ENCODE results near the gene PTPRS. TPM values are rescaled to one million over a fixed set of nuclear protein-coding genes. Genes with fewer than 3 reads are reported as not detected.
"Not testable (repeated sequence)": the region's sequence is repeated elsewhere in the genome, so short reads cannot be mapped to it uniquely, and the experiment has no call there.

Gene PTPRS
- total and polyA plus RNA-seq, 2 donors = 4.7 to 8.5 TPM

DNA sequence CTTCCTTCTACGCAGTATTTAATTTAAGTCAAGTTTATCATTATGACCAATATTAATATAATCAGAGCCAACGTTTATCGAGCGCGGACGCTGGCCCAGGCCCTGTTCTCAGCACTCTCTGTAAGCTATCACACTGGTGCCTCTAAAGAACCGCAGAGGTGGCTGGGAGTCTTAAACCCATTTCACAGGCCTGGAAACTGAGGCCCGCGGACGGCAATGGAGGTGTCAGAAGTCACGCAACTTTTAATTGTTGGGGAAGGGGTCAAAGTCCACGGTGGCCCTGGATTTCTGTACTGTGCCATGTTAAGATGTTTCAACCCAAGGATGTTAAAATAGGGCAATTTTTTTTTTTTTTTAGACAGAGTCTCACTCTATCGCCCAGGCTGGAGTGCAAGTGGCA lies 8.8 kb downstream of the PTPRS start:
- DNase-seq (ENCODE audit: low read depth in 6 of 9, low spot score in 9 of 9) = no peak

DNA sequence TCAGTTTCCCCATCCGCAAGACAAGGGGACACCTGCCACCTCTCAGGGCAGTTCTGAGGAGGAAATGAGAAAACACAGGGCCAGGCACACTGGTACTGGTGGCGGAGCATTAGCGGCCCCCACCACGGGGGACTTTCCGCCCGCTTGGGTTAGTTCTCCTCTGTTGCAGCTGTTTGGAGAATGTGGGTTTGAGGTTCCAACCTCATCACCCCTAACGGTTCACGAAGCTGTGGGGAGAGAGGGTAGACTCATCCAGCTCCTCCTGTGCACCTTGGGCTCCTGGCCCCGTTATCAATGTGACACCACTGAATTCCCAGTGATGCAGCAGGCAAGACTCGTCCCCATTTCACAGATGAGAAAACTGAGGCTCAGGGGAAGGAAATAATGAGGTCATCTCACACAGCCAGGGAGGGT lies 10.3 kb downstream of the PTPRS start:
- no peaks in the 10 kb centered on the region for H3K9me3 ChIP-seq (ENCODE audit: control insufficient read depth in 2 of 2, insufficient read depth in 1 of 2, low read length in 1 of 2)
- H3K27me3 ChIP-seq (ENCODE audit: control insufficient read depth in 2 of 2, insufficient read depth in 1 of 2, low read length in 1 of 2) = peaks cover 9 to 20% of the 10 kb centered on the region in 2 donors
- 31% methylated on average over 10 of the region's 10 CpGs for WGBS
- no peak overlapping the region for H3K27ac ChIP-seq (ENCODE audit: low read depth in 1 of 2, low read length in 1 of 2)
- H3K4me1 ChIP-seq (ENCODE audit: control insufficient read depth in 2 of 2, insufficient read depth in 2 of 2, low read length in 2 of 2) = peaks cover 0 to 1% of the 10 kb centered on the region in 2 donors
- no peak for DNase-seq (ENCODE audit: low read depth in 6 of 9, low spot score in 9 of 9)
- H3K4me3 ChIP-seq (ENCODE audit: low read length in 2 of 2) = no peak overlapping the region
- no peaks in the 10 kb centered on the region for H3K36me3 ChIP-seq (ENCODE audit: control insufficient read depth in 2 of 2, insufficient read depth in 2 of 2, low read length in 1 of 2)

More for the DNA sequence above, 8.8 kb downstream of the PTPRS start:
- Histone ChIP-seq H3K36me3 (ENCODE audit: control insufficient read depth in 2 of 2, insufficient read depth in 2 of 2, low read length in 1 of 2) (no peaks in the 10 kb centered on the region), H3K9me3 (ENCODE audit: control insufficient read depth in 2 of 2, insufficient read depth in 1 of 2, low read length in 1 of 2) (no peaks in the 10 kb centered on the region), H3K4me3 (ENCODE audit: low read length in 2 of 2) (no peak overlapping the region), H3K27me3 (ENCODE audit: control insufficient read depth in 2 of 2, insufficient read depth in 1 of 2, low read length in 1 of 2) (peaks cover 20 to 35% of the 10 kb centered on the region in 2 donors), H3K27ac (ENCODE audit: low read depth in 1 of 2, low read length in 1 of 2) (no peak overlapping the region), H3K4me1 (ENCODE audit: control insufficient read depth in 2 of 2, insufficient read depth in 2 of 2, low read length in 2 of 2) (peaks cover 3 to 10% of the 10 kb centered on the region in 2 donors)
- WGBS = 95% methylated on average over 13 of the region's 13 CpGs

DNA sequence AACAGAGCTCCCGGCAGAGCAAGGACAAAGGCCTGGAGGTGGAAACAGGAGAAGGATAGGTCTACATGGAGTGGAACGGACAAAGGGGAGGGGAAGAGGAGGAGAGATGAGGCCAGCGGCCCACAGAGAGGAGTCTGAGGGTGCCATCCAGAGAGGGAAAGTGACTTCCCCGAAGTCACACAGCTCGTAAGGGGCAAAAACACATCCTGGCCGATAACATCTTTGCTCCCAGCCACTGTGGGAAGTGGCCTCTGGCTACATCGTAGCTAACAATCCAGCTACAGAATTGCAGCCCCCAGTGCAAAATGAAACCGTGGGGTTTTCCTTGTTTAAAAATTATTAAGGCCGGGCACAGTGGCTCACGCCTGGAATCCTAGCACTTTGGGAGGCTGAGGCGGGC lies 11.5 kb downstream of the PTPRS start:
- WGBS = 88% methylated on average over 11 of the region's 11 CpGs
- no peak for DNase-seq (ENCODE audit: low read depth in 6 of 9, low spot score in 9 of 9)
- H3K9me3 ChIP-seq (ENCODE audit: control insufficient read depth in 2 of 2, insufficient read depth in 1 of 2, low read length in 1 of 2) = peaks cover 0 to 7% of the 10 kb centered on the region in 2 donors
- H3K36me3 ChIP-seq (ENCODE audit: control insufficient read depth in 2 of 2, insufficient read depth in 2 of 2, low read length in 1 of 2) = no peaks in the 10 kb centered on the region
- H3K4me3 ChIP-seq (ENCODE audit: low read length in 2 of 2) = no peak overlapping the region
- H3K27me3 ChIP-seq (ENCODE audit: control insufficient read depth in 2 of 2, insufficient read depth in 1 of 2, low read length in 1 of 2) = peaks cover under 1 to 10% of the 10 kb centered on the region in 2 donors
- H3K27ac ChIP-seq (ENCODE audit: low read depth in 1 of 2, low read length in 1 of 2) = no peak overlapping the region
- no peaks in the 10 kb centered on the region for H3K4me1 ChIP-seq (ENCODE audit: control insufficient read depth in 2 of 2, insufficient read depth in 2 of 2, low read length in 2 of 2)

DNA sequence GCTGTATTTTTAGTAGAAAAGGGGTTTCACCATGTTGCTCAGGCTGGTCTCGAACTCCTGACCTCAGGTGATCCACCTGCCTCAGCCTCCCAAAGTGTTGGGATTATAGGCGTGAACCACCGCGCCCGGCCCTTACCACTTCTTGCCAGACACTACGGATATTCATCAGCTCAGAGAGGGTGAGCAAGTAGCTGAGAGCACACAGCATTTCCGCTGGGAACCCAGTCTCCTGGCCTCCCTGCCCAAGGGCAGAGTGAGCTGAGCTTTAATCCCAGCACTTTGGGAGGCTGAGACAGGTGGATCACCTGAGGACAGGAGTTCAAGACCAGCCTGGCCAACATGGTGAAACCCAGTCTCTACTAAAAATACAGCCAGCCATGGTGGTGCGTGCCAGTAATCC lies 12.2 kb downstream of the PTPRS start:
- 96% methylated on average over 8 of the region's 8 CpGs for WGBS
- H3K27me3 ChIP-seq (ENCODE audit: control insufficient read depth in 2 of 2, insufficient read depth in 1 of 2, low read length in 1 of 2); H3K4me1 ChIP-seq (ENCODE audit: control insufficient read depth in 2 of 2, insufficient read depth in 2 of 2, low read length in 2 of 2); H3K36me3 ChIP-seq (ENCODE audit: control insufficient read depth in 2 of 2, insufficient read depth in 2 of 2, low read length in 1 of 2); H3K9me3 ChIP-seq (ENCODE audit: control insufficient read depth in 2 of 2, insufficient read depth in 1 of 2, low read length in 1 of 2); H3K27ac ChIP-seq (ENCODE audit: low read depth in 1 of 2, low read length in 1 of 2); DNase-seq (ENCODE audit: low read depth in 6 of 9, low spot score in 9 of 9); H3K4me3 ChIP-seq (ENCODE audit: low read length in 2 of 2): not testable (repeated sequence)

DNA sequence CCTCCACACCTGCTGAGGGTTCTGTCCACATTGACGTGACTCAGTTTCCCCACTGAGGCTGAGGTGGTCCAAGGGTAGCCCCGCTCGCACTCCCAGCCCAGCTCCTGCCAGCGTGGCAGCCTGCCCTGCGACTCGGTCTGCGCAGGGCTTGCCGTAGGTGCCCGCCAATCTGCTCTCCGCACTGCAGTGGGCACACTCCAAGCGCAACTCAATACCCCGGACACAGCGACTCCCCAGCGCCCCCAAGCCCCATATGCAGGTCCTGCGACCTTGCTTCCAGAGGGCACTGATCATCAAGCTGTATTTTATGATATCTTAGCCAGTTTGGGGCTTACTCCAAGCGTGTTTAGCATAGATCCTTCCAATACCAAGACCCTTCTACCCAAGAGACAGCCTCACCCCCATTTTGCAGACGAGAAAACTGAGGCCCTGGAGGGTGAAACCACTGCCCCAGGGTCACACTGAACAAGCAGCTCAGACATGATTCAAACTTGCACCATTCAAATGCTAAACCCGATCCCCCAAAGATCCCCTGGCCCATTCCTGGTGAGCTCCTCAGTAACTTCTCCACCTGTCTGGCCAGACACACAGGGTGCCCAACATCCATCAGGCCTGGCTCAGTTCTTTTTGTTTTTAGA lies 13.5 kb downstream of the PTPRS start:
- H3K36me3 ChIP-seq (ENCODE audit: control insufficient read depth in 2 of 2, insufficient read depth in 2 of 2, low read length in 1 of 2) = no peaks in the 10 kb centered on the region
- H3K4me3 ChIP-seq (ENCODE audit: low read length in 2 of 2) = no peak overlapping the region
- H3K9me3 ChIP-seq (ENCODE audit: control insufficient read depth in 2 of 2, insufficient read depth in 1 of 2, low read length in 1 of 2) = peaks cover 0 to 7% of the 10 kb centered on the region in 2 donors
- peaks cover 0 to 12% of the 10 kb centered on the region in 2 donors for H3K27me3 ChIP-seq (ENCODE audit: control insufficient read depth in 2 of 2, insufficient read depth in 1 of 2, low read length in 1 of 2)
- H3K4me1 ChIP-seq (ENCODE audit: control insufficient read depth in 2 of 2, insufficient read depth in 2 of 2, low read length in 2 of 2) = no peaks in the 10 kb centered on the region
- WGBS = 84% methylated on average over 18 of the region's 18 CpGs
- no peak overlapping the region for H3K27ac ChIP-seq (ENCODE audit: low read depth in 1 of 2, low read length in 1 of 2)
- no peak for DNase-seq (ENCODE audit: low read depth in 6 of 9, low spot score in 9 of 9)

DNA sequence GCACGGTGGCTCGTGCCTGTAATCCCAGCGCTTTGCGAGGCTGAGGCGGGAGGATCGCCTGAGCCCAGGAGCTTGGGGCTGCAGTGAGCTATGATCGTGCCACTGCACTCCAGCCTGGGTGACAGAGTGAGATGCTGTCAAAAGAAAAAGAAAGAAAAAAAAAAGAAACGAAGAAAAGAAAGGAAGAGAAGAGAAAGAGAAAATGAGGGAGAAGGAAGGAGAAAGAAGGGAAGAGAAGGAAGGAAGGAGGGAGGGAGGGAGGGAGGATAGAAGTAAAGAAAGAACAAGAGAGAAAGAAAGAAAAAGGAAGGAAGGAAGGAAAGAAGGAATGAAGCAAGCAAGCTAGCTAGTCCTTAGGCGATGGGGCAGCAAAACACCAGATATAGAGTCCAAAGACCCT lies 14.1 kb downstream of the PTPRS start:
- H3K27me3 ChIP-seq (ENCODE audit: control insufficient read depth in 2 of 2, insufficient read depth in 1 of 2, low read length in 1 of 2) = peaks cover 0 to 13% of the 10 kb centered on the region in 2 donors
- no peak overlapping the region for H3K27ac ChIP-seq (ENCODE audit: low read depth in 1 of 2, low read length in 1 of 2)
- peaks cover 0 to 3% of the 10 kb centered on the region in 2 donors for H3K4me1 ChIP-seq (ENCODE audit: control insufficient read depth in 2 of 2, insufficient read depth in 2 of 2, low read length in 2 of 2)
- H3K4me3 ChIP-seq (ENCODE audit: low read length in 2 of 2) = no peak overlapping the region
- 69% methylated on average over 9 of the region's 9 CpGs for WGBS
- no peaks in the 10 kb centered on the region for H3K36me3 ChIP-seq (ENCODE audit: control insufficient read depth in 2 of 2, insufficient read depth in 2 of 2, low read length in 1 of 2)
- no peak for DNase-seq (ENCODE audit: low read depth in 6 of 9, low spot score in 9 of 9)
- peaks cover 0 to 7% of the 10 kb centered on the region in 2 donors for H3K9me3 ChIP-seq (ENCODE audit: control insufficient read depth in 2 of 2, insufficient read depth in 1 of 2, low read length in 1 of 2)

DNA sequence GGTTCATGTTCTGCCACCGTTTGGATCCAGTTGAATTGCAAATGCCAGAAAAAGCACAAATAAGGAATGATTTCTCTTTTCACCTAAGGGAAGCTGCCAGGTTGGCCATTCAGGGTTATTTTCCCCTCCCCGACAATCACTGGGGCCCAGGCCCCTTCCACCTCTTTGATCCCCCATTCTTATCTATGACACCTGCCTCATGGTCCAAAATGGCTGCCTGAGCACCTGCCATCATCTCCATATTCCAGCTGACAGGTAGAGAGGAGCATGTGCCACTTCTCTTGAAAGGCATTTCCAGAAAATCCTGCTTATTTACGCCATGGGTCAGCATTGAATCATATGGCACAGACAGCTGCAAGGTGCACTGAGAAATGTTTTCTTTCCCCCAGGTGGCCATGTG lies 15.7 kb downstream of the PTPRS start:
- peaks cover 0 to 3% of the 10 kb centered on the region in 2 donors for H3K4me1 ChIP-seq (ENCODE audit: control insufficient read depth in 2 of 2, insufficient read depth in 2 of 2, low read length in 2 of 2)
- H3K27me3 ChIP-seq (ENCODE audit: control insufficient read depth in 2 of 2, insufficient read depth in 1 of 2, low read length in 1 of 2) = peaks cover 0 to 15% of the 10 kb centered on the region in 2 donors
- H3K4me3 ChIP-seq (ENCODE audit: low read length in 2 of 2) = no peak overlapping the region
- WGBS = 95% methylated on average over 3 of the region's 3 CpGs
- no peak for DNase-seq (ENCODE audit: low read depth in 6 of 9, low spot score in 9 of 9)
- H3K9me3 ChIP-seq (ENCODE audit: control insufficient read depth in 2 of 2, insufficient read depth in 1 of 2, low read length in 1 of 2) = peaks cover 0 to 7% of the 10 kb centered on the region in 2 donors
- no peaks in the 10 kb centered on the region for H3K36me3 ChIP-seq (ENCODE audit: control insufficient read depth in 2 of 2, insufficient read depth in 2 of 2, low read length in 1 of 2)
- no peak overlapping the region for H3K27ac ChIP-seq (ENCODE audit: low read depth in 1 of 2, low read length in 1 of 2)

DNA sequence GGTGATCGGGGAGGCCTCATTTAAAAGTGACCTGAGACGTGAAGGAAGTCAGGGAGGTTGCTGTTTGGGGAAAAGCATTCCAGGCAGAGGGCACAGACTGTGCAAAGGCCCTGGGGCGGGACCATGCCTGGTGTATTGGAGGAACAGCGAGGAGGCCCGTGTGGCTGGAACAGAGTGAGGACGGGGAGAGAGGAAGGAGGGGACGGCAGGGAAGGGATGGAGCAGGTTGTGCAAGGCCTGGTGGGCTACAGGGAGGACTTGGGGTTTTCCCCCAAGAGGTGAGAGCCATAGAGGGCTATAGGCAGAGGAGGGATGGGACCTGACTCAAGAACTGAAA lies 17.2 kb downstream of the PTPRS start:
- H3K27ac ChIP-seq (ENCODE audit: low read depth in 1 of 2, low read length in 1 of 2) = no peak overlapping the region
- H3K4me3 ChIP-seq (ENCODE audit: low read length in 2 of 2) = no peak overlapping the region
- DNase-seq (ENCODE audit: low read depth in 6 of 9, low spot score in 9 of 9) = no peak
- no peaks in the 10 kb centered on the region for H3K36me3 ChIP-seq (ENCODE audit: control insufficient read depth in 2 of 2, insufficient read depth in 2 of 2, low read length in 1 of 2)
- peaks cover 0 to 15% of the 10 kb centered on the region in 2 donors for H3K27me3 ChIP-seq (ENCODE audit: control insufficient read depth in 2 of 2, insufficient read depth in 1 of 2, low read length in 1 of 2)
- peaks cover 0 to 3% of the 10 kb centered on the region in 2 donors for H3K4me1 ChIP-seq (ENCODE audit: control insufficient read depth in 2 of 2, insufficient read depth in 2 of 2, low read length in 2 of 2)
- 92% methylated on average over 7 of the region's 7 CpGs for WGBS
- peaks cover 0 to 7% of the 10 kb centered on the region in 2 donors for H3K9me3 ChIP-seq (ENCODE audit: control insufficient read depth in 2 of 2, insufficient read depth in 1 of 2, low read length in 1 of 2)

DNA sequence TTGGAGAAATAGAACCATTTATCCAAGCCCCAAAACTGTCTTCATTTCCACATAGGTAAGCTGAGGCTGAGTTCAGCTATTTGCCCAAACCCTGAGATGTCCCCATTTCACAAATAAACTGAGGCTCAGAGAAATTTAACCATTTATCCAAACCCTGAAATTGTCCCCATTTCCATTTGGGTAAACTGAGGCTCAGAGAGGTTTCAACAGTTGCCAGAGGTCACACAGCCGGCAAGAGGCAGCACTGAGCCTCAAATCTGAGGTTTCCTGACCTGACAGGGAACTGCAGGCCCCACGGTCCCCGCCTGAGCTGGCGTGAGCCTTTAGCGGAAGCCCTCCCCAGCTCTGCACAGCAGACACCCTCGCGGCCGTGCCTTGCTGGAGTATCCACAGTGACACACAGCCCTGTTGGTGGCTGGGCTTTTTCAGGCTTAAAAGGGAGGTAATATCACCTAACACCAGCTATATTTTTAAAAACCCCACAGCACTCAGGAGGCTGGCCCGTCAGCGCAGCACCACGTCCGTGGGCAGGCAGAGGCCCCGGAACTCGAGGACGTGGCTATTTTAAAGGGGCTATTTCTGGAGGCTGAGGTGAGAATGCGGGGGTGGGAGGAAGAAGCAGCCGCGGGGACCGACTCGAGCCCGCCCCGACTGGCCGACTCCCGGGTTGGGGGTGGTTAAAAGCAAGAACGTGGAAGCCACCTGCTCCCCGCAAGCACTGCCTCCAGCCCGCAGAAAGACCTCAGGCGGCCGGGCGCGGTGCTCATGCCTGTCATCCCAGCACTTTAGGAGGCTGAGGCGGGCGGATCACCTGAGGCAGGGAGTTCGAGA lies 18.5 kb downstream of the PTPRS start:
- no peaks in the 10 kb centered on the region for H3K36me3 ChIP-seq (ENCODE audit: control insufficient read depth in 2 of 2, insufficient read depth in 2 of 2, low read length in 1 of 2)
- H3K4me1 ChIP-seq (ENCODE audit: control insufficient read depth in 2 of 2, insufficient read depth in 2 of 2, low read length in 2 of 2) = peaks cover 0 to 3% of the 10 kb centered on the region in 2 donors
- no peak overlapping the region for H3K4me3 ChIP-seq (ENCODE audit: low read length in 2 of 2)
- H3K27ac ChIP-seq (ENCODE audit: low read depth in 1 of 2, low read length in 1 of 2) = no peak overlapping the region
- DNase-seq (ENCODE audit: low read depth in 6 of 9, low spot score in 9 of 9) = no peak
- peaks cover 0 to 7% of the 10 kb centered on the region in 2 donors for H3K9me3 ChIP-seq (ENCODE audit: control insufficient read depth in 2 of 2, insufficient read depth in 1 of 2, low read length in 1 of 2)
- 19% methylated on average over 34 of the region's 34 CpGs for WGBS
- peaks cover 0 to 14% of the 10 kb centered on the region in 2 donors for H3K27me3 ChIP-seq (ENCODE audit: control insufficient read depth in 2 of 2, insufficient read depth in 1 of 2, low read length in 1 of 2)
